HepG2 (cell line): ENCODE data around the gene ZNF302. TPM values are rescaled to one million over a fixed set of nuclear protein-coding genes. Genes with fewer than 3 reads are reported as not detected.

ENCODE experiments used
- ATAC-seq: fragments of 200-7000 bp; cut with Tn5 transposase; 3 replicates; pipeline ENCODE4 v1.9.1; 2020; ENCODE audit warnings: mild to moderate bottlenecking, moderate library complexity
- BruUV-seq: library from RNA; stranded (reverse); fragments of 400-500 nt; replicated peaks from 2 replicates; lab custom pipeline; 2021; lab: Mats Ljungman, UMichigan
- CTCF ChIA-PET: fragments of 300-600 bp; formaldehyde crosslinking; extraction: SDS; loops from one replicate; lab custom pipeline; 2021; ENCODE audit warnings: low total read pairs, inconsistent platforms, low intra/inter-chr PET ratio; lab: Yijun Ruan, JAX
- POLR2A ChIA-PET: fragments of 350-600 bp; sonication (Branson Sonifier 250); formaldehyde crosslinking; loops from one replicate; lab custom pipeline; 2020; ENCODE audit warnings: antibody characterized with exemption, inconsistent platforms; lab: Yijun Ruan, JAX
- DNase-seq: peaks from one replicate; pipeline ENCODE4 v3.0.0-alpha.2; 2015; ENCODE audit warnings: low spot score
- FAIRE-seq: peaks from 3 replicates; lab custom pipeline; 2011; peaks lifted over from hg19 to GRCh38; lab: Jason Lieb, UNC
- H2AFZ ChIP-seq: one replicate; pipeline ENCODE4 v1.6.1; 2011; ENCODE audit warnings: low read length, inconsistent platforms
- H3K27ac ChIP-seq: fragments of 300-600 bp; 3 replicates; pipeline ENCODE4 v1.8.0; 2011; ENCODE audit warnings: mixed run types, mild to moderate bottlenecking, mixed read lengths, low read length, inconsistent platforms; ENCODE audit not compliant: insufficient read depth; ENCODE audit errors: extremely low read length
- H3K27me3 ChIP-seq, 2 experiments: fragments of 200-600 bp in 1 of 2; 2 replicates in 1 of 2; 3 replicates in 1 of 2; pipeline versions ENCODE4 v1.6.0 to v1.8.0; 2011; ENCODE audit warnings: low read length in 2 of 2, mild to moderate bottlenecking in 2 of 2, moderate library complexity in 2 of 2, inconsistent platforms in 1 of 2; ENCODE audit not compliant: insufficient read depth in 2 of 2, control insufficient read depth in 1 of 2
- H3K36me3 ChIP-seq, 2 experiments: fragments of 200-600 bp in 1 of 2; replicated peaks in 1 of 2; 2 replicates in 1 of 2; 3 replicates in 1 of 2; pipeline versions ENCODE4 v1.5.1 to v1.8.0; 2011; ENCODE audit warnings: low read length in 2 of 2, inconsistent platforms in 1 of 2; ENCODE audit not compliant: insufficient read depth in 2 of 2, control insufficient read depth in 1 of 2
- H3K4me1 ChIP-seq: 2 replicates; pipeline ENCODE4 v1.5.1; 2012; ENCODE audit warnings: low read length, inconsistent platforms; ENCODE audit not compliant: insufficient read depth
- H3K4me2 ChIP-seq: 2 replicates; pipeline ENCODE4 v1.6.0; 2011; ENCODE audit warnings: low read depth, low read length, inconsistent platforms
- H3K4me3 ChIP-seq, 3 experiments: fragments of 200-600 bp in 1 of 3; sonication (generic), shearing (Covaris generic) in 1 of 3; replicated peaks in 1 of 3; 2 replicates each; pipeline ENCODE4 v1.5.1; 2011 to 2016; ENCODE audit warnings: low read length in 3 of 3, inconsistent platforms in 2 of 3, low read depth in 2 of 3, mild to moderate bottlenecking in 2 of 3, control low read depth in 1 of 3, mixed read lengths in 1 of 3; ENCODE audit not compliant: insufficient read depth in 1 of 3
- H3K79me2 ChIP-seq: one replicate; pipeline ENCODE4 v1.6.1; 2011; ENCODE audit warnings: low read length, inconsistent platforms; ENCODE audit not compliant: insufficient read depth
- H3K9ac ChIP-seq: 2 replicates; pipeline ENCODE4 v1.6.0; 2011; ENCODE audit warnings: mild to moderate bottlenecking, low read depth, low read length, inconsistent platforms; ENCODE audit not compliant: insufficient read depth
- H3K9me3 ChIP-seq: 2 replicates; pipeline ENCODE4 v1.5.1; 2012; ENCODE audit warnings: mild to moderate bottlenecking, low read length
- H4K20me1 ChIP-seq: 2 replicates; pipeline ENCODE4 v1.6.0; 2011; ENCODE audit warnings: inconsistent platforms, mild to moderate bottlenecking, low read length, moderate library complexity; ENCODE audit not compliant: insufficient read depth
- AHR ChIP-seq: IDR thresholded peaks from 2 replicates; pipeline ENCODE4 v1.6.1; 2018; ENCODE audit warnings: missing genetic modification reagents, missing compliant biosample characterization
- CHCHD3 ChIP-seq: sonication (generic); formaldehyde crosslinking; IDR thresholded peaks from 2 replicates; pipeline ENCODE4 v1.8.0; 2022; ENCODE audit warnings: mild to moderate bottlenecking, missing genetic modification reagents, moderate library complexity
- HDAC1 ChIP-seq: sonication (generic); formaldehyde crosslinking; IDR thresholded peaks from 2 replicates; pipeline ENCODE4 v1.5.1; 2020; ENCODE audit warnings: mild to moderate bottlenecking, missing genetic modification reagents
- MEIS1 ChIP-seq: sonication (generic); formaldehyde crosslinking; IDR thresholded peaks from 2 replicates; pipeline ENCODE4 v1.9.0; 2021; ENCODE audit warnings: mild to moderate bottlenecking, missing genetic modification reagents, moderate library complexity, borderline replicate concordance
- MTA1 ChIP-seq: sonication (generic); formaldehyde crosslinking; IDR thresholded peaks from 2 replicates; pipeline ENCODE4 v1.4.0; 2020; ENCODE audit warnings: missing genetic modification reagents, mild to moderate bottlenecking, borderline replicate concordance
- PCBP2 ChIP-seq: fragments of 200-400 bp; formaldehyde crosslinking; optimal IDR thresholded peaks from 2 replicates; pipeline ENCODE3; 2018; ENCODE audit warnings: low read length, low read depth; ENCODE audit not compliant: poor library complexity, severe bottlenecking
- PRDM10 ChIP-seq: sonication (generic); formaldehyde crosslinking; IDR thresholded peaks from 2 replicates; pipeline ENCODE4 v1.4.0; 2020; ENCODE audit warnings: low read depth, missing genetic modification reagents
- STAG1 ChIP-seq: sonication (generic); formaldehyde crosslinking; IDR thresholded peaks from 2 replicates; pipeline ENCODE4 v1.4.0; 2020; ENCODE audit warnings: missing genetic modification reagents
- SUZ12 ChIP-seq: fragments of 150-350 bp; IDR thresholded peaks from 2 replicates; pipeline ENCODE4 v1.6.1; 2014; ENCODE audit warnings: low read depth, low read length
- ZFX ChIP-seq: sonication (generic); formaldehyde crosslinking; IDR thresholded peaks from 2 replicates; pipeline ENCODE4 v1.4.0; 2020; ENCODE audit warnings: mild to moderate bottlenecking, low read depth, missing genetic modification reagents, moderate library complexity
- ZNF20 ChIP-seq: sonication (generic); formaldehyde crosslinking; IDR thresholded peaks from 2 replicates; pipeline ENCODE4 v1.4.0; 2020; ENCODE audit warnings: mild to moderate bottlenecking, moderate library complexity, missing genetic modification reagents
- ZNF780A ChIP-seq: sonication (generic); formaldehyde crosslinking; IDR thresholded peaks from 2 replicates; pipeline ENCODE4 v1.8.0; 2022; ENCODE audit warnings: mild to moderate bottlenecking, missing genetic modification reagents, moderate library complexity
- WGBS: methylation state at CpG from one replicate; pipeline ENCODE4 v1.1.6; 2017; ENCODE audit warnings: low lambda C conversion rate; 5-methylcytosine and 5-hydroxymethylcytosine counted together
- in situ Hi-C: cut with HindIII; loops from 2 replicates; pipeline ENCODE4 v1.10.0; 2017; ENCODE audit warnings: low pct_unique_long_range_greater_than_20kb; ENCODE audit not compliant: extremely low pct_ligation_motif_present
- intact Hi-C: fragments of 100-400 bp; cut with micrococcal nuclease; formaldehyde crosslinking; loops from one replicate; pipeline ENCODE4 v1.10.0; 2022; ENCODE audit not compliant: unreplicated experiment
- polyA plus RNA-seq, 8 experiments: library from polyadenylated mRNA; depleted of rRNA in 3 of 8; stranded (reverse) in 7 of 8; unstranded in 1 of 8; fragments of >200 nt; fragmentation: Illumina TruSeq in 4 of 8; extraction: Trizol in 4 of 8; gene quantifications; 2 replicates each; pipeline versions ENCODE4 v1.2.1 to v1.2.3, GENCODE V29; 2011 to 2016; ENCODE audit warnings: low read depth in 4 of 8, missing spikeins in 1 of 8, mixed read lengths in 1 of 8; ENCODE audit not compliant: insufficient read depth in 1 of 8
- total RNA-seq, 5 experiments: library from RNA; depleted of rRNA; stranded (reverse); fragments of >200 nt; fragmentation: Illumina TruSeq; extraction: Trizol; gene quantifications; 2 replicates each; pipeline ENCODE4 v1.2.3, GENCODE V29; 2016; ENCODE audit warnings: low read depth in 1 of 5
- TF ChIP-seq, protein P1 (sequence below): sonication (generic); formaldehyde crosslinking; IDR thresholded peaks from 2 replicates; pipeline ENCODE4 v1.4.0; 2020; ENCODE audit warnings: missing genetic modification reagents, borderline replicate concordance

ZNF302 gene
- total and polyA plus RNA-seq, 2 of the 13 experiments (the other 11 are each of a cell fraction or from before 2014, with no cell fraction given): not detected

GRCh38 chr19:34642241-34642640, 35.2 kb upstream of the ZNF302 start (continued):
- TF ChIP-seq PRDM10 (CRISPR knock-in tag): no peak
- TF ChIP-seq ZNF780A: no peak
- TF ChIP-seq ZFX: no peak
- TF ChIP-seq STAG1: no peak
- TF ChIP-seq AHR (CRISPR knock-in tag): no peak
- TF ChIP-seq CHCHD3 (CRISPR knock-in tag): no peak
- no peak for TF ChIP-seq SUZ12
- TF ChIP-seq PCBP2: no peak
- TF ChIP-seq MEIS1 (CRISPR knock-in tag): no peak
- TF ChIP-seq HDAC1: no peak
- TF ChIP-seq MTA1 (CRISPR knock-in tag): no peak

DNA sequence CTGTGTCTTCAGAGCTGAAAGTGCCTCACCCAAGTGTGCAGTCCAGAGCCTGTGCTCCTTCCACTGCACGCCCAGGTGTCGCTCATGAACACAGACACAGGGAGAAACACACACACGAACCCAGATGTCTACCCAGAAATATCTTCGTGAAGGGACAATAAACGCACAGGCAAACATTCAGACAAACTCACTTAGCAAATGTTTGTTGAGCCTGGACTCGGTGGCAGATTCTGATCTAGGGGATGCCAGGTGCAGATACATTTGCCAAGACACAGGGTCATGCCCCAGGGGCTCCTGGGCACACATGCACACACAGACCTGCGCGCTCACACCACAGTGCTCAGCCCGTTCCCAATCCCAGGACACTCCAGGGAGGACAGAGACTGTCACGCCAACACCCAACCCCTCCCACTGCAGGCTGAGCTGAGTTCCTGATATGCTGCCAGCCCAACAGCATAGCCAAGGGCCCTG, 32.5 kb upstream of the ZNF302 start:
- peaks cover 17% of the 10 kb centered on the region for H3K4me1 ChIP-seq
- no peak overlapping the region for H2AFZ ChIP-seq
- H4K20me1 ChIP-seq: no peaks in the 10 kb centered on the region
- in situ Hi-C loops (no loop called here), intact Hi-C loops (no loop called here)
- ATAC-seq: no peak; the same call in 2 of the 3 replicates
- no peak overlapping the region for H3K27ac ChIP-seq
- H3K9ac ChIP-seq: no peak overlapping the region
- 6% methylated on average over 6 of the region's 10 CpGs for WGBS
- no peaks in the 10 kb centered on the region for H3K79me2 ChIP-seq
- no peak overlapping the region for H3K4me3 ChIP-seq
- CTCF ChIA-PET: no interaction called here
- no peaks in the 10 kb centered on the region; a peak in 3 of 5 replicates for H3K27me3 ChIP-seq
- BruUV-seq: no TSS peak
- H3K4me2 ChIP-seq: no peak overlapping the region
- no peak for DNase-seq
- POLR2A ChIA-PET: no interaction called here
- FAIRE-seq: no peak
- H3K36me3 ChIP-seq: no peaks in the 10 kb centered on the region
- H3K9me3 ChIP-seq: no peaks in the 10 kb centered on the region
- TF ChIP-seq, protein P1, sequence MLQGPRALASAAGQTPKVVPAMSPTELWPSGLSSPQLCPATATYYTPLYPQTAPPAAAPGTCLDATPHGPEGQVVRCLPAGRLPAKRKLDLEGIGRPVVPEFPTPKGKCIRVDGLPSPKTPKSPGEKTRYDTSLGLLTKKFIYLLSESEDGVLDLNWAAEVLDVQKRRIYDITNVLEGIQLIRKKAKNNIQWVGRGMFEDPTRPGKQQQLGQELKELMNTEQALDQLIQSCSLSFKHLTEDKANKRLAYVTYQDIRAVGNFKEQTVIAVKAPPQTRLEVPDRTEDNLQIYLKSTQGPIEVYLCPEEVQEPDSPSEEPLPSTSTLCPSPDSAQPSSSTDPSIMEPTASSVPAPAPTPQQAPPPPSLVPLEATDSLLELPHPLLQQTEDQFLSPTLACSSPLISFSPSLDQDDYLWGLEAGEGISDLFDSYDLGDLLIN: no peak
- no peak for TF ChIP-seq ZNF20 (CRISPR knock-in tag)
